GM12864 (cell line): ENCODE results near the gene FAM9B.
"Not testable (repeated sequence)": the region's sequence is repeated elsewhere in the genome, so short reads cannot be mapped to it uniquely, and the experiment has no call there.

ENCODE experiments used
- DNase-seq: peaks from one replicate; pipeline ENCODE4 v3.0.0-alpha.2; 2011; ENCODE audit warnings: low read depth
- H3K4me3 ChIP-seq: 2 replicates; pipeline ENCODE4 v1.5.1; 2011; ENCODE audit warnings: mild to moderate bottlenecking, low read depth, low read length, control low read depth
- CTCF ChIP-seq: IDR thresholded peaks from 2 replicates; pipeline ENCODE4 v1.5.1; 2011; ENCODE audit warnings: low read depth, mild to moderate bottlenecking, moderate library complexity, low read length, control low read depth, inconsistent platforms; ENCODE audit errors: missing control alignments

The FAM9B gene

GRCh38 chrX:9033586-9033985, 341 bp downstream of the FAM9B start:
- no peak overlapping the region for H3K4me3 ChIP-seq
- no peak for DNase-seq
- no peak for TF ChIP-seq CTCF

GRCh38 chrX:9033179-9033578, 748 bp downstream of the FAM9B start:
- DNase-seq: no peak
- TF ChIP-seq CTCF: no peak
- H3K4me3 ChIP-seq: no peak overlapping the region

GRCh38 chrX:9023293-9023692, 10.6 kb downstream of the FAM9B start:
- no peak for DNase-seq
- no peak overlapping the region for H3K4me3 ChIP-seq
- TF ChIP-seq CTCF: no peak

- no peak overlapping the region for H3K4me3 ChIP-seq
- TF ChIP-seq CTCF: no peak
- no peak for DNase-seq
These were observed 14.8 kb downstream of the FAM9B start for GRCh38 chrX:9019151-9019550.

GRCh38 chrX:9018332-9018731, 15.6 kb downstream of the FAM9B start:
- H3K4me3 ChIP-seq, DNase-seq: not testable (repeated sequence)

GRCh38 chrX:9003041-9003440, 30.9 kb downstream of the FAM9B start:
- no peak overlapping the region for H3K4me3 ChIP-seq
- no peak for TF ChIP-seq CTCF
- no peak for DNase-seq

GRCh38 chrX:8988446-8988845, 45.5 kb downstream of the FAM9B start:
- TF ChIP-seq CTCF: no peak
- DNase-seq: no peak
- H3K4me3 ChIP-seq: no peak overlapping the region

- H3K4me3 ChIP-seq: no peak overlapping the region
- DNase-seq: no peak
- no peak for TF ChIP-seq CTCF
These were observed 46.2 kb downstream of the FAM9B start for GRCh38 chrX:8987672-8988250.
